Stimulated activated CD4-positive, alpha-beta T cell treated with anti-CD3 and anti-CD28 coated beads, Interleukin-4, amount 100 ng/mL, for 24 hours (primary cell): ENCODE data around the gene RMND5A.

Source experiments
- DNase-seq: peaks from one replicate; pipeline ENCODE4 v3.0.0-alpha.2; 2020

The RMND5A gene

DNA sequence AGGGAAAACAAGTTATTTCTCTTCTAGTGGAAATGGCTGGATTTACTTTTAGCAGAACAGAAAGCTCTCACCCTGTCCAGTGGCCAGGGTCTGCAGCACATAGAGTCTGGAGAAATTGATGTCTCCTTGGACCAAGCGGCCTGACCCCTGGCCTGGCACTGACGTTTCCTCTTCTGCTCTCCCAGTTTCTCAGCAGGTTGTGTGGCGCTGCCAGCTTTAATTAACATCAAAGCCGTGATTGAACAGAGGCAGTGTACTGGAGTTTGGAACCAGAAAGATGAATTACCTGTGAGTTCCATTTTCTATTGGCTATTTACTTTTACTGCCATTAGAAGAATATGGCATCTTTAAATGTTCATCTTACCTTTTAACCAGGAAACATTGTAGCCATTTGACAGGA is 49.7 kb downstream of the RMND5A start:
- no peak for DNase-seq

DNA sequence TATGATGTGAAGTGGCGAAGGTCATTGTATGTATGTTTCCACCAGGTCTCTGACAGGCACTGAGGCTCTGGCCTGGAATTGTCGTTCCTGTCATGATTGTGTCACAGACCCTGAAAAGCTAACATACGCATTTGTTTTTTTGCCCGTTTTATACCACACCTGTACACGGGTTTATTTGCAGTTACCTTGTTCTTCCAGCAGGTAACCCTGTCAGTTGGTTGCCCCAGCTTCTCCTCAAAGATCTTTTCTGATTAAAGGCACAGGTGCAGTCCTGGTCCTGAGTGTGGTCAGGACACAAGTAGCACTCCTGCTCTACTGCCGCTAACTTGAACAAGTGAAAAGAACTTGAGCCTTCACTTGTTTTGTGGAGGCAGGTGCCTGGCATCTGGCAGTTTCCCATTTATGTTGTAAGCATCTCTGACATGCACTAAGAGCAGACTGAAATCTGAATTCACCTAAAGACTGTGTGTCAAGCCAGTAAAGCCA is 50.8 kb downstream of the RMND5A start:
- no peak for DNase-seq

DNA sequence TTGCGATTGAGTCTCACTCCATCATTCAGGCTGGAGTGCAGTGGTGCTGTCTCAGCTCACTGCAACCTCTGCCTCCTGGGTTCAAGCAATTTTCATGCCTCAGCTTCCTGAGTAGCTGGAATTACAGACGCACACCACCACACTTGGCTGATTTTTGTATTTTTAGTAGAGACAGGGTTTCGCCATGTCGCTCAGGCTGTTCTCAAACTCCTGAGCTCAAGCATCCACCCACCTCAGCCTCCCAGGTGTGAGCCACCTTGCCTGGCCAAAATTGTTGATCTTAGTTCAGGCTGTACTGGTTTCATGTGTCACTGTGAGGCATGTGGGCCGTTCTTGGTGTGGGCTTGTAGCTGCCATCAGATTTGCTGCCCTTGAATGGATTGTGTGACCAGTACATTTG is 52.5 kb downstream of the RMND5A start:
- no peak for DNase-seq

DNA sequence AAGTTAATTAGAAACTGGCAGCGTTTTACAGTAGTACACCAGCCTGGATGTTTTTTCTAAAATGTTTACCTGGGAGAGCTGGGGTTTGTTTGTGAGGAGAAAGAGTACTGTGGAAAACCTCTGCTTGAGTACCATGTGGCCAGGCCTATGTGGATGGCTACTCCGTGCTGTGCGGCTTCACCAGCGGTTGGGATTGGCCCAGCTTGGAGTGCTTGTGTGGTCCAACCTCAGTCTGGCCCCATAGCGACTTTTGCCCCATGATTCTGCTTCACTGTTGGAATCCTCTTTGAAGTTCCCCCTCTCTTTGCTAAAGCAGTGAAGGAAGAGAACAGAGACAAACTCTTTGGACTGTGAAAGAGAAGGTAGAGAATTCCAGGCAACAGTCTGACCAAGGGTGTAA is 54.8 kb downstream of the RMND5A start:
- no peak for DNase-seq

DNA sequence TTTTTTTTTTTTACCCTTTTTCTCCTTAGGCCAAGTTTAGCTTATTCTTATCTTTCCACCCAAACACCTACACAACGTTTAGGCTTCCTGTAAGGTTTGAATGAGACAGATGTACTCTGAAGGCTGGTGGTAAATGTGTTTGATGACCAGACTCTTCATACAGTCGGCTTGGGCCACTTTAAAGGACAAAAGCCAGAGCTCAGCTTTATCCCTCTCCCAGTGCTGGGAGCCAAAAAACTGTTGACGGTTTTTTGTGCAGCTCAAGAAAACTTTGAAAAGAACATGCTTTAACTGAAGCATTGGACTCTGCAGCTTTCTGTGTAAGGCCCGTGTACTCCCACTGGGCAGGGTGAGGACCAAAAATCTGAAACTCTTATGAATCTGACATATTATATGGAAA is 55.2 kb downstream of the RMND5A start:
- DNase-seq, result no peak

DNA sequence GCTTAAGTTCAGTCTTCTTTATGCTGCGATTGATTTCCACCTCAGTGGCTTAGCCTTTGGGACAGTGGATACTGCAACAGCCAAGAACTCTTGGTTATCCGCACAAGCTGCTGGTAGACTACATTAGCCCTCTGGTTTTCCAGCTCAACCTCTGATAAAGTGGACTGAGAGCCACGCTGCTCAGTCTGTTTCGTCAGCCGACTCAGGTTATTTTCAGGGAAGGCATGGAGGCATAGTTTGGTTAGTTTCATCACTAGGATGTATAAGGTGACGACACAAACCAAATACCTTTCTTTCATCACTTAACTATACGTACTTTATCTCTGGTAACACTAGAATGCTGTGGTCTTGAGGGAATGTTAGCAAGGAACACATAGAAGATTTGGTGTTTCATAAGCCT is 56.4 kb downstream of the RMND5A start:
- DNase-seq, result no peak

DNA sequence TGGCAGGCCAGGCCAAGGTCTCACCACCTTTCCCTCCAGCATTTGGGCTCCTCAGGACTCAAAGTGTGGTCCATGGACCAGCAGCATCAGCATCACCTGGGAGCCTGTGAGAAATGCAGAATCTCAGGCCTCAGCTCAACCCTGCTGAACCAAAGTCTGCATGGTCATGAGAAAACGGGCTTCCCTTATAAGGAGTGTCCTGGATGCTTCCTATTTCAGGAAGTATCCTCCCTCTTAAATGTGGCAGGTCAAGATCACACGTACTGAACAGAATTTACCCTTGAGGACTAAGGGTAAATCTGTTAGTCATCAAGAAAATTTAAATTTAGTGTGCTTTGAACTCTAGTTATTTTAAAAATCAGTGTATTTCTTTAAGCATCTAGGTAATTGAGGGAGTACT is 58.9 kb downstream of the RMND5A start:
- no peak for DNase-seq

DNA sequence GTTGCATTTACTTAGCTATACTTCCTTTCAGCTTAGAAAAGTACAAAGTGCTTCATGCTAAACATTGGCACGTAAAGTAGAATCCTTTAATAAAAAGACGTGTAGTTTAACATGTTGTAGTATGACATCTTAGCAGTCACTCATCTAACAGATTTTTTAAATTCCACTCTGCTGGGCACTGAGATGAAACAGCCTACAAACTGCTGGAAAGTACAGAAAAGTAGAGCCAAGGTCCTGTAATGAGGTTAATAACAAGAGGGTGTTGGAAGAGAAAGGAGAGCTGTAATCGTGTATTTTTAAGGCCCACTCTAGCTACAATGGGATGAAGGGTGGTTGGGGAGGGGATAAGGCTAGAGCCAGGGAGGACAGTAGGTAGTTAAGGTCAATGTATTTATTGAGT is 59.9 kb downstream of the RMND5A start:
- no peak for DNase-seq

DNA sequence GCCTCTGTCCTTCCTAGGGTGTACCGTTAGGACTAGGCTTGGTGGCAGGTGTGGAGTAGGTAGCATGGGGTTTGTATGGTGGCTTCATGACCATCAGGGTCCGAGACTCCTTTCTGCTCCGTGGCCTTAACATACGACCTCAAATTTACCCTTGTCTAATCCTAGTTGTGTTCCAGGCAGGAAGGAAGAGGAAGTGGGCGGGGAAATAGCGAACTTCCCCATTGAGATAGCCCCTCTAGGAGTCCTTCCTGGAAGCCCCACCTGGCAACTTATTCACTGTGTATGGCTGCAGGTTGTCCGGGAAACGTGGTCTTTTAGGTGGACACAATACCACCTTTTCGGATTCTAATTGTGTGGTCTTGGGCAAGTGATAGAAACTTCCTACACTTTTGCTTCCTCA is 61.3 kb downstream of the RMND5A start:
- no peak for DNase-seq

DNA sequence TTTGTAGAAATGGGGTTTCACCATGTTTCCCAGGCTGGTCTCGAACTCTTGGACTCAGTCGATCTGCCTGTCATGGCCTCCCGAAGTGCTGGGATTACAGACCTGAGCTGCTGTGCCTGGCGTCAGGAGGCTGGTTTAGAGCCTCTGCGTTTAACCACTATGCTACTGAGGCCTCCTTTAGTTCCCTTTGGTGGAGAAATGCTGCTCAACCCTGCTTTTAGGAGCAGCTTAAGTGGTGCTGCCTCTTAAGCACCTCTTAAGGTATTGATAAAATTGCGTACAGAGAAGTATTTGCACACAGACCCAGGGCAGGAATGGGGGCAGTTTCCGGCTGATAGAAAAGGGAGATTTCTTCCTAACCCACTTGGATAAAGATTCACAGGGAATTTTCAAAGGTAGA is 62.7 kb downstream of the RMND5A start:
- no peak for DNase-seq

DNA sequence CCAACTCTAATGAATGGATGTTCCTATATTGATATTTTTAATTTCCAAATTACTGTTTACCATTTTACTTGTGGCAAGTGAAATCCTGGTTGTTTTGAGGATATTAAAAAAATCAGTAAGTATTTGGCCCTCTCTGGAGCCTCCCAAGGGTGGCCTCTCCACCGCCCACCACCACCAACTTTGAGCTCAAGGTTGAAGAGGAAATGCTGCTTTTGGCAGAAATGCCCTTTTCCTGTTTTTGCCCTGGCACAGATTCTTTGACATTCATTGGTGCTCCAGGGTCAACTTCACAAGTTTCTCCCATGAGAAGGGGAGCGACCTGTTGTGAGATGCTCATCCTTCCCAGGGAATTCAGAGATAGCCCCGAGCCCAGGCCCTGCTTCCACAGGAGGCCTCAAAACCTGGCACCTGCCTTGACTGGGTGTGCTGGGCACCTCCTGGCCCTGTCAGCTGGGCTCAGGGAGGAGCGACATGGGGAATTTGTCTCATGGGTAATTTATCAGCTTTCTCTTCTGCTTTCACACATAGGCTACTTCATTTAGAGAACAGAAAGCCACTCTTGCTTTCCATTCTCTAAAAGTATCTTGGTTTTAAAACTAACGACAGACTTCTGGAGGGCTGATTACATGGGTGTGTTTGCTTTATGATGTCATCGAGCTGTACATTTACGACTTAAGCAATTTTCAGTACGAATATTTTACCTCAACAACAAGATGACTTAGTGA is 63.7 kb downstream of the RMND5A start:
- no peak for DNase-seq

DNA sequence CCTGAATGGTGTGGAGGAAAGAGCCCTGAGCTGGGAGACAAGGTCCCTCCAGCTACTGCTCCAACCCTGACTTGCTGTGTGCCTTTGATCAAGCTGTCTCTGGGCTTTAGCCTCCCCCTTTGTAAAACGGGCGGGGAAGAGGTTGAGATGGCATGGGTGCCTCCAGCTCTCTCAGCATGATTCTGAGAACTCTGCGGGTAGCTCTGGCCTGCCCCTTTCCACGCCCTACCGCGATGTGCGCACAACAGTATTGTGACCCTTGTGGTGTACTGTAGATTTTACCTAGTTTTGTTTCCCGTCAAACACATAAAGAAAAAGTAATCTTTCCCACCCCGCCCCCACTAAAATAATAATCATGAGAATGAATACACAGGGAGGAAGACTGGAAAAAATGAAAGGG is 65.4 kb downstream of the RMND5A start:
- DNase-seq, result no peak

DNA sequence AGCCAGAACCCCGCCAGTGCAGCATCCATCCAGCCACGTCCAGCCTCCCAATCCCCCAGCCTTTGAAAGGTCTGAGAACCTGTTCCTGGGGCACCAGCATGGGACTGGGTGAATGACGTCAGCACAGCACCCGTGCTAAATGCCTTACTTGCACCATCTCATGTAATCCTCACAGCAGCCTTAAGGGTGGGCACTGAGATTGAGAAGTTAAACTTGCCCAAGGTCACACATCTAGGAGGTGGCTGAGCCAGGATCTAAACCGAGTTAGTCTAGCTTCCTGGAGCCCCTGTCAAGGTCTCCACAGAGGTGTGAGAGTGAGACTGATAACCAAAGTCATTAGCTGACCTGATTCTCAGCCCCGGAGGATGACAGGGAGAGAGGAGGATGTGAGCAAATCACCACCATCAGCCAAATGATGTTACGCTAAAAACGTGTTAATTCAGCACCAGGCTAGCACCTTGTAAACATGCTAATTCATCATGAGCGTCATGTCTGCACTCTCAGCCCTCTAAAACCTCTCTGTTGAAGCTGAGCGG is 66.0 kb downstream of the RMND5A start:
- DNase-seq, result no peak

DNA sequence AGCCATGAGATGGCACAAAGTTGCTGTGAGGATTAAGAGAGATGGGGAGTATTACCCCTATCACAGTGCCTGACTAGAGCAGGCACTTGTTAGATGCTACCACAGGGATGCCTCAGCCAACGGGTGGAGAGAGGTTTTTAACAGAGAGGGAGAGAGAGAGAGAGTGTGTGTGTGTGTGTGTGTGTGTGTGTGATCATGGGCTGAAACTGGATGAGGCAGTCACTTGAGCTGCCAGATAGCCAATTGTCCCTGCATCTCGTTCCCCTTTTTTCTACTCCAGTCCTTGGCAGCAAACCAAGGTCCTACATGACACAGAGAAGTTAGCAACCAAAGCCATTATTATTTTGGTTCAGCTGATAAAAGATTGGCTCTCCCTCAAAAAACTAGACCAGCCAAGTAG is 67.6 kb downstream of the RMND5A start:
- DNase-seq, result no peak

DNA sequence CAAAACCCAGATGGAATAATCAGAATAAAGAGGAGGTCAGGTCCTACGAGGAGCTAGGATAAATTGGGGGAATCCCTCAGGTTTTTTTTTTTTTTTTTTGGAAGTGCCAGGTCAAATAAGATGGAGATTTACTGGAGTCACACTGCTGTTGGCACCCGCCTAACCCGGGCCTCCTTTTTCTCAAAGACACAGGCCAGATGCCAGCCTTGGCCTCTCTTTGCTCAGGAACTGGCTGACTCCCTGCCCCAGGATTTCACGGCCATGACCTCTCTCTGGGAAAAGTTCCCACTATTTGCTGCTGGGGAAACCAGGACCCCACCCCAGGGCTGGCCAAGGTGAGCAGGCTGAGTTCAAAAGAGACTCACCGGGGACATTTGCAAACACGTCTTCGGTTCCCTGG is 68.1 kb downstream of the RMND5A start:
- no peak for DNase-seq

DNA sequence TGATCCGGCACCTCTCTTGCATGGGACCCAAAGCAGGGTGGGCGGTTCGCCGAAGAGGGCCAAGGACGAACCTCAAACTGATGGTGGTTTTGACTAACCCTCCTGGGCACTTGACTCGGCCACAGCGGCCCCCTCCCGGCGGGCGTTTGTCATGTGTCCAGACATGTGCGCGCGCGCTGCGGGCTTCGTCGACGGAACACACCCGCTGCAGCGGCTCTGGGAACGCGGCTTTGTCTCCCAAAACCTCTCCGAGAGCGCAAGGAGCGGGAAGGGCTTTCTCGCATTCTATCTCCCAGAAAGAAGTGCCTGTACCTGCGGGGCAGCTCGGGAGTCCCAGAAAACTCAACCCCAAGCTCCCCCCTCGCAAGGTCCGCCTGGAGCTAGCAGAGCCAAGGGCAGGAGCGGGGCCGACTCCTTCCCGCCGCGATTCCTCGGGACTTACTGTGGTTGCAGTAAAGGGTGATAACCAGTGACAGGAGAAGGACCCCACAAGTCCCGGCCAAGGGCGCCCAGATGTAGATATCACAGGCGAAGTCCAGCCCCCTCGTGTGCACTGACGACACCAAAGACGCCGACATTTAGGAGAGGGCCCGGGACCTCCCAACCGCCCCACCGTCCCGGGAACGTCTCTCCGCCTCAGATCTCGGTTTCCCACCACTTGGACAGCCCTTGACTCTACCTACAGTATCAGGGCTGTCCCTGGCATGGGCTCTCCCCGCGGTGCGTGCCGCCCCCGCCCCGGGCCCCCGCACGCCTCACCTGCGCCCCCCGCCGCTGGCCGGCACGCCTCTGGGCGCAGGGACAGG is 69.0 kb downstream of the RMND5A start:
- DNase-seq, result no peak

DNA sequence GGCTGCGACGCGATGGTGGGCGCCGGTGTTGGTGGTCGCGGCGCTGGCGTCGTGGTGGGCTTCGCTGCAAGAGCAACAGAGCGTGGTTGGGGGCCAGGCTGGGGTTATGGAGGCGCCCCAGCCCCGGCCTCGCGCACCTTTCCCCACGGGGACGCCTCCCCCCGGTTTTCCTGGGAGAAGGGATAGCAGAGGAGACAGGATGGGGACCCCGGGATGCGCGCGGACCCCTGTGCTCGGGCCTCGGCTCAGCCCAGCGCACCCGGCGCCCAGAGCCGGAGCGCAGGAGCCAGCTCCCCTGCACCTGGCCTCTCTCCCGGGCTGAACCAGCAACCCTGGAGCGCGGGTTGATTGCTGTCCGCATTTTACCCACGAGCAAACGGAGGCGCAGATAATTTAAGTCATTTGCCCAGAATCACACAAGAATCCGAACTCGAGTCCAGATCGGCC is 69.6 kb downstream of the RMND5A start:
- DNase-seq, result no peak

DNA sequence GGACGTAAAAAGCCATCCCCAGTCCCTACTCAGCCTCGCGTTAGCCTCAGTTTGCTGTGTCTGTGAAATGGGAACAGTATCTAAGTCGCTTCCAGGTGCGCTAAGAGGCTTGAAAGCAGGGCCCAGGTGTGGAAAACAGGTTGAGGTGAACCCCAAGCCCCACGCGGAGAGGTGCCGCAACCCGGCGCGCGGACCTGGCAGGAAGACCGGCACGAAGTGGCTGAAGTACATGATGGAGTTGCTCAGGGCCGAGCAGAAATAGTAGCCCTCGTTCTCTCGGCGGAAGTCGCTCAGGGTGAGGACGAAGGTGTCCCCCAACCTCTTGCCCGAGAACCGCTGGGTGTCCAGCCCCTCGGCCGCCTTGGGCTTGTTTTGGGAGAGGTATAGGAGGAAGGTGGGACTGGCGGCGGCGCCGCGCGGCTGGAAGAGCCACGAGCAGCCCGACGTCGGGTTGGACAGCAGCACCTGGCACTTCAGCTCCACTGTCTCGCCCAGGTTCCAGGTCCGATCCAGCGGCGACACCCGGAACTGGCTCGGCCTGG is 70.1 kb downstream of the RMND5A start:
- DNase-seq, result no peak

DNA sequence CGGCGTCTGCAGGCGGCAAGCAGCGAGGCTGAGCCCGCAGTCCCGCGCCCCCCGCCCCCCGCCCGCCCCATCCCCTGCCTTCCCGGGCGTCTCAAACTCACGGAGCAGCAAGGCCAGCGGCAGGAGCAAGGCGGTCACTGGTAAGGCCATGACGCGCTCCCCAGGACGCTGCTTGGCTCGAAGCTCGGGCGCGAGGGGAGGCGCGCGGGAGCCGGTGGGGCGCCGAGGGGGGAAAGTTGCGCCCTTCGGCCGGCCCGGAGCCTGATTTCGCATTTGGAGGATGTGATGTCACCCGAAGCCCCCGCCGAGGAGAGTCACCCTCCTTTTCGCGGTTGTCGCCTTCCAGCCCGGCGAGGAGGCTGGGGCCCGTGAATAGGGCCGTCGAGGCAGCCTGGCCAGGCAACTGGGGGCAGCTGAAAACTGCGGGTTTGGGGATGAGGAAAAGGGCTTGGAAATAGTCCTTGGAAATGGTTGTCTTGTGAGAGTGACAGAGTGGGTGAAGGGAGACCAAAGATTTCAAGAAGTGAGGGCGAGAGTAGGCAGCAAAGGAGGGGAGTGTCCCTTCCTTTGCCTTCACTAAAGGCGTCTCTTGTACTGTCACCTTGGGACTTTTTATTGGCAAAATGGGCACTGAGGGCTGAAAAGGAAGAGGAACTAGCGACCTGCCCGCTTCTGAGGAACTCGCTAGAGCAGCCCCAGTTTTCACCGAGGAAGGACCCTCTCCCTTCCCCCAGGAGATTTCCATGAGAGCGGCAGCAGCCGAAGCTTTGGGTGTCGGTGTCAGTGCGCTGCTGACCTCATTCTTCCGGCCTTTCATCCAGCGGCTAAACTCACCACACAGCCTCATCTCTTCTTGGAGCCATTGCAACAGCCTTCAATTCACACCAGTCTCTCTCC is 70.8 kb downstream of the RMND5A start, which contains the start of gene CD8A:
CD8A (minus strand) TSS at position 238 of the 897 bp plus-strand sequence; CDS start at position 150, 88 bp downstream.
- peak; percentile 13 for DNase-seq

DNA sequence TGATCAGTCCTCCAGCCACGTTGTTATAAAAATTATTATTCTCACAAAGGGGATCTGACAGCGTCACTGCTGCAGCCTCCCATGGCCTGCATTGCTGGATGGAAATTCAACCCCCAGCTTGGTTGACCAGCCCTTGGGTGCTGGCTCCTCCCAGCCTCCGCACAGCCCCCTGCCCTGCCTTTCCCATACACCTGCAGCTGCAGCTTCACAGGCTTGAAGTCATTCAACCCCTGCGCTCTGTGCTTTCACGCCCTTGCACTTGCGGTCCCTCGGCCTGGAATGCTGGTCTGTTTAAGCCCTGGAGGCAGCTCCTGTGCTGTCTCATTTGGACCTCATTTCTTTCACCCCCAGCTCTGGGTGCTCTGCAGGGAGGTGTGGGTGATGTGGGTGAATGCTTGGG is 71.5 kb downstream of the RMND5A start:
- no peak for DNase-seq

DNA sequence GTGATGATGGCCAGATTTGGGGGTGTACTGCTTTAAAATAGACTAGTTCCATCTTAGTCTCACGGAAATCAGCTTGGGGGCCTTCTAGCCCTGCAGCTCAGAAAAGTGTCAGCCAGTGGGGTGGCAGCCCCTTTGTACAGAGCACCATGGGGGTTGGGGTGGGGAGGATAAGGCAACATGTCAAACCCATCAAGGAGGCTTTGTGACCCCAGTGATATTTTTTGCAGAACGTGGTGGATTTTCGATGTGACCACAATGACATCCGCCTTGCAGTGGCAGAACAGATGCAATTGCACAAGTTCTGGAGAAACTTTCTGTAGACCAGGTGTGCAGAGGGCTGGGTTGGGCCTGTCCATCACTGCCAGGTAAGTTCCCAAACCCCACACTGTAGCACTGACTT is 73.7 kb downstream of the RMND5A start:
- no peak for DNase-seq

DNA sequence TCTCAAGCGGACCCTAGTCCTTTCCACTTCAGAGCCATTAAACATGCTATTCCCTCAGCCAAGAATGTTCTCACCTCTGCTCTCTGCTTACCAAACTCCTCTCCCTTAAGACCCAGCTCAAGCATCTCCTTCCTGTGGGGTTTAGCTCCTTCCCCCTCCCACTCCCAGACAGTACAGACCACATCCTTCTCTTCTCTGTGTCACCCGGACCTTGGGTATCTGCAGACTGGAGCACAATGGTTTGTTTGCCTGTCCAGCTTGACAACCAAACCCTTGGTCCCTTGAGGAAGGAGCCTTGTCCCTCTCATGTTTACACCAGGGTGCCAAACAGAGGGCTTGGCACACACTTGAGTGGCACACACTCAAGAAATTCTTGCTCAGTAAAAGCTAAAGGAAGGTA is 74.8 kb downstream of the RMND5A start:
- DNase-seq, result no peak
